22Rv1 (cell line): ENCODE results near the gene EID3.

Experiments
- H3K27ac ChIP-seq: fragments of 450-650 bp; 2 replicates; pipeline ENCODE4 v1.5.1; 2017
- CTCF ChIP-seq: fragments of 450-650 bp; IDR thresholded peaks from 2 replicates; pipeline ENCODE4 v1.5.1; 2017; ENCODE audit warnings: mild to moderate bottlenecking
- ZFX ChIP-seq: fragments of 450-650 bp; IDR thresholded peaks from 2 replicates; pipeline ENCODE4 v1.6.1; 2017; ENCODE audit warnings: antibody characterized with exemption, borderline replicate concordance

Gene EID3

GRCh38 chr12:104281636-104282035 is 21.9 kb upstream of the EID3 start:
- TF ChIP-seq ZFX (no peak), CTCF (no peak)
- no peak overlapping the region for H3K27ac ChIP-seq

GRCh38 chr12:104282109-104282508 is 21.4 kb upstream of the EID3 start:
- TF ChIP-seq ZFX (no peak), CTCF (no peak)

GRCh38 chr12:104285740-104286515 is 17.6 kb upstream of the EID3 start:
- peak overlapping the region; percentile 99 for H3K27ac ChIP-seq
- TF ChIP-seq ZFX (no peak), CTCF (no peak)

More at GRCh38 chr12:104282109-104282508, 21.4 kb upstream of the EID3 start:
- no peak overlapping the region for H3K27ac ChIP-seq

GRCh38 chr12:104286516-104287482 is 16.7 kb upstream of the EID3 start:
- TF ChIP-seq CTCF (0 out of 2 replicates have a peak, but pooled peaks have one; percentile 12), ZFX (no peak)
- H3K27ac ChIP-seq: peak overlapping the region; percentile 99

GRCh38 chr12:104288635-104289274 is 14.8 kb upstream of the EID3 start:
- peak overlapping the region; percentile 99 for H3K27ac ChIP-seq
- no peak for TF ChIP-seq ZFX
- peak; percentile 26; the same call in 1 of the 2 replicates for TF ChIP-seq CTCF

GRCh38 chr12:104290320-104290719 is 13.2 kb upstream of the EID3 start:
- H3K27ac ChIP-seq: no peak overlapping the region

More at GRCh38 chr12:104290320-104290719, 13.2 kb upstream of the EID3 start:
- TF ChIP-seq ZFX (no peak), CTCF (no peak)
